ENCODE measurements around the gene GLRA1.

Gene GLRA1

GRCh38 chr5:151775025-151775606 lies 149.5 kb downstream of the GLRA1 start:
- no peak for DNase-seq

GRCh38 chr5:151773951-151774350 lies 150.7 kb downstream of the GLRA1 start:
- DNase-seq: no peak

GRCh38 chr5:151772846-151773561 lies 151.6 kb downstream of the GLRA1 start:
- DNase-seq: peak in 3 of 51 donors; percentile 20 to 53 (median 45)
